A673 (cell line): Measurements from ENCODE around the gene TENM3. TPM values are rescaled to one million over a fixed set of nuclear protein-coding genes. Genes with fewer than 3 reads are reported as not detected.

Source experiments
- BruUV-seq: library from RNA; stranded (reverse); fragments of 400-500 nt; replicated peaks from 2 replicates; lab custom pipeline; 2021; lab: Mats Ljungman, UMichigan
- CTCF ChIA-PET: fragments of 300-600 bp; sonication (Branson Sonifier 250); formaldehyde crosslinking; loops from one replicate; lab custom pipeline; 2022; ENCODE audit warnings: antibody characterized with exemption; lab: Charles Lee
- POLR2A ChIA-PET: fragments of 300-600 bp; sonication (Branson Sonifier 250); formaldehyde crosslinking; loops from one replicate; lab custom pipeline; 2022; ENCODE audit warnings: antibody characterized with exemption; ENCODE audit not compliant: low non-redundant PET; lab: Charles Lee
- DNase-seq: peaks from one replicate; pipeline ENCODE4 v3.0.0-alpha.2; 2015; ENCODE audit warnings: low spot score
- H3K27ac ChIP-seq: fragments of 200-600 bp; sonication (generic); 2 replicates; pipeline ENCODE4 v1.5.1; 2016; ENCODE audit warnings: mixed run types, low read depth, mild to moderate bottlenecking, mixed read lengths, antibody characterized with exemption, low read length; ENCODE audit not compliant: poor library complexity, severe bottlenecking
- H3K27me3 ChIP-seq: fragments of 200-600 bp; sonication (generic); replicated peaks from 2 replicates; pipeline ENCODE4 v1.6.1; 2017; ENCODE audit warnings: mixed run types, low read depth, mild to moderate bottlenecking, mixed read lengths, antibody characterized with exemption, low read length; ENCODE audit not compliant: insufficient read depth, poor library complexity
- H3K36me3 ChIP-seq: fragments of 200-600 bp; sonication (generic); 2 replicates; pipeline ENCODE4 v1.6.1; 2016; ENCODE audit warnings: mixed run types, mild to moderate bottlenecking, mixed read lengths, antibody characterized with exemption, low read length; ENCODE audit not compliant: insufficient read depth, poor library complexity, severe bottlenecking
- H3K4me1 ChIP-seq: fragments of 200-600 bp; sonication (generic); 2 replicates; pipeline ENCODE4 v1.6.1; 2017; ENCODE audit warnings: mixed run types, mild to moderate bottlenecking, mixed read lengths, antibody characterized with exemption, low read length; ENCODE audit not compliant: insufficient read depth, poor library complexity, severe bottlenecking
- H3K4me3 ChIP-seq: fragments of 200-600 bp; sonication (generic); 2 replicates; pipeline ENCODE4 v1.5.1; 2016; ENCODE audit warnings: low read depth, mixed run types, mild to moderate bottlenecking, mixed read lengths, low read length; ENCODE audit not compliant: poor library complexity, severe bottlenecking
- H3K9me3 ChIP-seq: fragments of 200-600 bp; sonication (generic); 2 replicates; pipeline ENCODE4 v1.6.1; 2016; ENCODE audit warnings: mixed run types, low read depth, mild to moderate bottlenecking, mixed read lengths, antibody characterized with exemption, low read length; ENCODE audit not compliant: poor library complexity, severe bottlenecking
- CTCF ChIP-seq: fragments of 300-800, 200-600 bp; sonication (generic); conservative IDR thresholded peaks from 2 replicates; pipeline ENCODE4 v1.5.1; 2017; ENCODE audit warnings: low read depth, mild to moderate bottlenecking, antibody characterized with exemption, low read length, moderate library complexity, mixed read lengths
- EZH2 ChIP-seq: fragments of 200-600 bp; sonication (generic); IDR thresholded peaks from 2 replicates; pipeline ENCODE4 v1.6.1; 2017; ENCODE audit warnings: borderline replicate concordance, low read depth, mild to moderate bottlenecking, mixed read lengths, antibody characterized with exemption, low read length; ENCODE audit not compliant: poor library complexity, severe bottlenecking
- intact Hi-C: fragments of 100-400 bp; cut with micrococcal nuclease; formaldehyde crosslinking; loops from one replicate; pipeline ENCODE4 v1.10.0; 2022; ENCODE audit not compliant: unreplicated experiment
- total RNA-seq: library from RNA; stranded (reverse); gene quantifications from 2 replicates; pipeline ENCODE4 v1.2.3, GENCODE V29; 2021

Gene TENM3
- total RNA-seq, 1 experiment from 2014 or later = 26.4 TPM

- BruUV-seq = no TSS peak
- Histone ChIP-seq H3K27me3 (no peaks in the 10 kb centered on the region), H3K36me3 (no peaks in the 10 kb centered on the region), H3K4me1 (no peaks in the 10 kb centered on the region), H3K4me3 (no peak overlapping the region), H3K9me3 (no peaks in the 10 kb centered on the region), H3K27ac (no peak overlapping the region)
- DNase-seq = no peak
- TF ChIP-seq EZH2 = no peak
- no peak for TF ChIP-seq CTCF
- intact Hi-C loops = no loop called here
- CTCF ChIA-PET = no interaction called here
- POLR2A ChIA-PET = no interaction called here
These were observed 288.5 kb downstream of the TENM3 start for GRCh38 chr4:182531555-182532162.

- ChIA-PET CTCF (no interaction called here), POLR2A (no interaction called here)
- intact Hi-C loops = no loop called here
- H3K27me3 ChIP-seq = no peaks in the 10 kb centered on the region
- no peaks in the 10 kb centered on the region for H3K36me3 ChIP-seq
- no peak overlapping the region for H3K4me3 ChIP-seq
- BruUV-seq = no TSS peak
- no peak for DNase-seq
- no peak overlapping the region for H3K27ac ChIP-seq
- no peak for TF ChIP-seq CTCF
- TF ChIP-seq EZH2 = no peak
- H3K4me1 ChIP-seq = no peaks in the 10 kb centered on the region
- no peaks in the 10 kb centered on the region for H3K9me3 ChIP-seq
These were observed 289.2 kb downstream of the TENM3 start for GRCh38 chr4:182532441-182532840.

GRCh38 chr4:182533964-182534363 lies 290.8 kb downstream of the TENM3 start:
- no peak for TF ChIP-seq EZH2
- no peak for TF ChIP-seq CTCF
- Histone ChIP-seq H3K9me3 (no peaks in the 10 kb centered on the region), H3K27me3 (no peaks in the 10 kb centered on the region), H3K4me3 (no peak overlapping the region), H3K4me1 (no peaks in the 10 kb centered on the region), H3K36me3 (no peaks in the 10 kb centered on the region), H3K27ac (no peak overlapping the region)
- intact Hi-C loops = no loop called here
- ChIA-PET POLR2A (no interaction called here), CTCF (no interaction called here)
- BruUV-seq = no TSS peak
- DNase-seq = no peak
